Common myeloid progenitor, CD34-positive (primary cell): ENCODE measurements around the gene ATP1B1.

Experiments used
- CTCF ChIA-PET: fragments of 350-600 bp; sonication (Branson Sonifier 250); formaldehyde crosslinking; loops from one replicate; lab custom pipeline; 2021; ENCODE audit warnings: antibody characterized with exemption; lab: Charles Lee
- POLR2A ChIA-PET: fragments of 350-600 bp; sonication (Branson Sonifier 250); formaldehyde crosslinking; loops from one replicate; lab custom pipeline; 2021; ENCODE audit warnings: antibody characterized with exemption; lab: Charles Lee
- DNase-seq, 3 donors: peaks; one replicate each; pipeline versions ENCODE4 v3.0.0 to v3.0.0-alpha.2; 2013
- H3K27ac ChIP-seq, 2 experiments: 1 replicate in 1 of 2; 2 replicates in 1 of 2; pipeline ENCODE4 v1.7.0; 2013; ENCODE audit warnings: inconsistent platforms in 2 of 2, low read length in 2 of 2, mild to moderate bottlenecking in 2 of 2, low read depth in 1 of 2, moderate library complexity in 1 of 2; ENCODE audit not compliant: severe bottlenecking in 2 of 2, insufficient read depth in 1 of 2, poor library complexity in 1 of 2
- H3K27me3 ChIP-seq, 5 experiments: replicated peaks in 2 of 5; 1 replicate in 3 of 5; 2 replicates in 2 of 5; pipeline versions ENCODE4 v1.6.1 to v1.7.0; 2013; ENCODE audit warnings: low read length in 4 of 5, mild to moderate bottlenecking in 2 of 5, moderate library complexity in 2 of 5, inconsistent platforms in 1 of 5; ENCODE audit not compliant: insufficient read depth in 5 of 5, control insufficient read depth in 4 of 5
- H3K36me3 ChIP-seq, 4 experiments: 1 replicate in 2 of 4; 2 replicates in 2 of 4; pipeline versions ENCODE4 v1.6.1 to v1.7.0; 2013; ENCODE audit warnings: low read length in 3 of 4, control low read depth in 1 of 4, mild to moderate bottlenecking in 1 of 4; ENCODE audit not compliant: control insufficient read depth in 4 of 4, insufficient read depth in 4 of 4
- H3K4me1 ChIP-seq, 4 experiments: 1 replicate in 3 of 4; 2 replicates in 1 of 4; pipeline versions ENCODE4 v1.6.1 to v1.7.1; 2013; ENCODE audit warnings: low read length in 3 of 4, mild to moderate bottlenecking in 3 of 4, control low read depth in 1 of 4, inconsistent platforms in 1 of 4, moderate library complexity in 1 of 4; ENCODE audit not compliant: control insufficient read depth in 4 of 4, insufficient read depth in 4 of 4; ENCODE audit errors: control extremely low read depth in 1 of 4
- H3K4me3 ChIP-seq, 7 experiments: 1 replicate in 4 of 7; 2 replicates in 3 of 7; pipeline versions ENCODE4 v1.5.1 to v1.7.0; 2013; ENCODE audit warnings: mild to moderate bottlenecking in 7 of 7, low read length in 6 of 7, moderate library complexity in 6 of 7, inconsistent platforms in 2 of 7, low read depth in 2 of 7, control low read depth in 1 of 7; ENCODE audit not compliant: insufficient read depth in 4 of 7, control insufficient read depth in 1 of 7; ENCODE audit errors: extremely low read depth in 1 of 7
- H3K9me3 ChIP-seq, 5 experiments: 1 replicate in 4 of 5; 2 replicates in 1 of 5; pipeline versions ENCODE4 v1.6.1 to v1.7.1; 2013; ENCODE audit warnings: low read length in 4 of 5, mild to moderate bottlenecking in 2 of 5, inconsistent platforms in 1 of 5, low read depth in 1 of 5, moderate library complexity in 1 of 5; ENCODE audit not compliant: control insufficient read depth in 4 of 5, insufficient read depth in 2 of 5; ENCODE audit errors: control extremely low read depth in 1 of 5
- whole genome bisulfite sequencing: methylation state at CpG from one replicate; pipeline ENCODE4 v1.1.5; 2013; ENCODE audit not compliant: insufficient coverage; 5-methylcytosine and 5-hydroxymethylcytosine counted together

Gene ATP1B1

DNA sequence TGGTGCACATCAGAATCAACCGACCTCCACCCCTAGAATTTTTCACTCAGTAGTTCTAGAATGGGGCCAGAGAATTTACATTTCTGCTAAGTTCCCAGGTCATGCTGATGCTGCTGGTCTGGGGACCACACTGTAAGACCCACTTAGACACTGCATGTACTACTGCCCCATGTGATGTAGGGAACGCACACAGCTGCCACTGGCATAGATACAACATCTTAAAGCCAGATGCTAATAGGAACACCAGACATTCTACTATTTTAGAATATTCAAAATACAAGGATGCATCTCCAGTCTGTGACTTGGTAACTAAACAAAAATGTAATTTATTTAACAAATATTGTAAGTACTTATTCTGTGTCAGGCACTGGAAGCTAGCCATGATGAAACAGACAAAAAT lies 14.1 kb upstream of the ATP1B1 start:
- no peak overlapping the region for H3K27ac ChIP-seq
- CTCF ChIA-PET = interaction anchor here (1.8 kb wide), 1 partner anchor 9 kb away, joined by 5 read pairs; no protein-coding TSS in a partner anchor
- 100% methylated on average over 1 of the region's 2 CpGs for WGBS
- peaks cover 0 to 4% (median 2%) of the 10 kb centered on the region in 4 experiments for H3K4me1 ChIP-seq
- no peaks in the 10 kb centered on the region for H3K36me3 ChIP-seq
- no peaks in the 10 kb centered on the region for H3K9me3 ChIP-seq
- no peak overlapping the region for H3K4me3 ChIP-seq
- POLR2A ChIA-PET = no interaction called here
- no peak for DNase-seq
- H3K27me3 ChIP-seq = no peaks in the 10 kb centered on the region

DNA sequence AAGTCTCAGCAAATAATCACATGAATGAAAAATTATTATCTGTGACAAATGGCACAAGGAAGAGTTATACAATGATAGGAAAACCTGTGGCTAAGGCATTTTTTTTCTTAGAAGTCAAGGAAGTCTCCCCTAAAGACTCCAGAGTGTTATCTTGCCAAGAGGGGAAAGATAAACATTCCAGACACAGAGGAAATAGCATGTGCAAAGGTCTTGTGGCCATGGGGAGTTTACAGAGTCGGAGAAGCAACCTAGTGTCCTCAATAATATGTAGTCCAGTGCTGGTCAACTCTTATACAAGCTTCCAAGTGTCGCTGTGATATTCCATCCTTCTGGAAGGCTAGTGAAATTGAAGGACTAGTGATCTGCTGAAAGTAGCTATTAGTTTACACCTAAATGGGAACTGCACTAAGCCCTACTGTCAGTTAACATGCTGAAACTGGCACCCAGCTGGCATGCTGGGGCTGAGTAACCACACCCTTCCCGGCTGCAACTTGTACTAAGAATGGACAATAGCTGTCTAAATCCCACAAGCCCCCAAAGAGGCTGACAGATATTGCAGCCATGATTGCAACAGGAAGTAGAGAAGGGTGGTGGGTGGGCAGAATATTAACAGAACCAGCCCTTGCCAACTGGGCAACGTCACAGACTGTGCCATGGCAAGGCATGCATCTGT lies 11.5 kb upstream of the ATP1B1 start:
- DNase-seq = no peak
- H3K27me3 ChIP-seq = no peaks in the 10 kb centered on the region
- CTCF ChIA-PET = interaction anchor here (1.2 kb wide), 1 partner anchor 10 kb away, joined by 4 read pairs; no protein-coding TSS in a partner anchor
- no peak overlapping the region for H3K4me3 ChIP-seq
- no peaks in the 10 kb centered on the region for H3K9me3 ChIP-seq
- POLR2A ChIA-PET = no interaction called here
- no peak overlapping the region for H3K27ac ChIP-seq
- no peaks in the 10 kb centered on the region for H3K4me1 ChIP-seq
- 100% methylated on average over 4 of the region's 4 CpGs for WGBS
- H3K36me3 ChIP-seq = no peaks in the 10 kb centered on the region

DNA sequence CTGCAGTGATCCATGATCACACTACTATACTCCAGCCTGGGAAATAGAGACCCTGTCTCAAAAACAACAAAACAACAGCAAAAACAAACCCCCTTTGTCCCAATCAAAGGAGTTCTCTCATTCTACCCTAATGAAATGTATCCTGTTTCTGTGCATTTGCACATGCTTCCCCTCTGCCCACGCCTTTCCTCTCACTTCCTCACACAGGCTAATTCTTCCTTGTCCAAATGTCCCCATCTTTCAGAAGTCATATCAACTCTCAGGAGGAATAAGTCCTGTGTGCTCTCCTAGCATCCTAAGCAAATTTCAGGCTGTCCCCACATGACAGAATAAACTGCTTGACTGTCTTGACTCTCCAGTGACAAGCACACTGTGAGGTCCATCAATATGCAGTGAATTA lies 8.1 kb upstream of the ATP1B1 start:
- H3K27me3 ChIP-seq = no peaks in the 10 kb centered on the region
- ChIA-PET CTCF (no interaction called here), POLR2A (no interaction called here)
- DNase-seq = no peak
- no peaks in the 10 kb centered on the region for H3K36me3 ChIP-seq
- no peaks in the 10 kb centered on the region for H3K9me3 ChIP-seq
- no peak overlapping the region for H3K27ac ChIP-seq
- H3K4me1 ChIP-seq = no peaks in the 10 kb centered on the region
- WGBS = 100% methylated on average over 1 of the region's 1 CpG
- no peak overlapping the region for H3K4me3 ChIP-seq

DNA sequence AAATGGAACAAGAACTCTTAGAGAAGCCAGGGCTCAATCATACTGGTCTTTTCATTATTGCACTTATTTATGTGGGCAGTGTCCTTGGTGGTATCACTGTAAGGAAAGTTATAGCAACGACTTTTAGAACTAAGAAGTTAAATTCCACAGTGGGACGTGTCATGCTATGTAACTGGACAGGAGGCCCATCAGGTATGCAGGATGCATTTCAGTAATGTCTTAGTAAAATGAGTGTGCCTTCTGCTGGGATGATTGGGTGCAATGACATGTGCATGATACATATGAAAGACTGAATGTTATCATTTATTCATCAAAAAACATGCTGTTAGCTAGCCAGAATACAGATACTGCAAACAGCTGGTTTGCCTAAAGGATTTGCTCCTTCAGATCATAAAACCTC lies 6.9 kb upstream of the ATP1B1 start:
- Histone ChIP-seq H3K36me3 (no peaks in the 10 kb centered on the region), H3K27ac (no peak overlapping the region), H3K4me1 (no peaks in the 10 kb centered on the region), H3K9me3 (no peaks in the 10 kb centered on the region), H3K27me3 (no peaks in the 10 kb centered on the region), H3K4me3 (no peak overlapping the region)
- CTCF ChIA-PET = interaction anchor here (0.8 to 1.1 kb wide), 2 partner anchors 10 to 13 kb away, joined by 3 read pairs; no protein-coding TSS in a partner anchor
- POLR2A ChIA-PET = no interaction called here
- WGBS = 100% methylated on average over 2 of the region's 2 CpGs
- no peak for DNase-seq

DNA sequence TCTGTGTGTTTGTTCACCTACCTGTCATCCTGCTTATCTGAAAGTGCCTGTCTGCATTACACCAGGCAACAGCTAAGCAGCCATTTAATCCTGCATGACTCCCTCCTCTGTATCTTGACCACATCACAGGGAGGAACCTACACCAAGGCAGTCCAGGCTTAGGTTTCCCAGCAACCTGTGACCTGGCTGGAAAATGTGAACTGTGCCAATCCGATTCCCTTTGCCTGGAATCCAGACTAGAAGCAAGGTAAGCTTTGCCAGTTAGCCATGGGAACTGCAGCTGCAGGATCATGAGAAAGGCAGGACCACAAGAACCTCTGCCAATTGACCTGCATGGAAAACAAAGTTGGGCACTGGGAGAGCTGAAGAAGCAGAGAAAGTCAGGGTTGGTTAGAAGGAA lies 6.3 kb upstream of the ATP1B1 start:
- 100% methylated on average over 1 of the region's 1 CpG for WGBS
- DNase-seq = no peak
- ChIA-PET CTCF (interaction anchor here (1.0 to 1.6 kb wide), 3 partner anchors 8 to 250 kb away, joined by 3 to 5 read pairs (median 3); no protein-coding TSS in a partner anchor), POLR2A (no interaction called here)
- H3K4me1 ChIP-seq = peaks cover 0 to 4% (median 3%) of the 10 kb centered on the region in 4 experiments
- no peak overlapping the region for H3K27ac ChIP-seq
- H3K36me3 ChIP-seq = no peaks in the 10 kb centered on the region
- H3K4me3 ChIP-seq = no peak overlapping the region
- no peaks in the 10 kb centered on the region for H3K27me3 ChIP-seq
- H3K9me3 ChIP-seq = no peaks in the 10 kb centered on the region

DNA sequence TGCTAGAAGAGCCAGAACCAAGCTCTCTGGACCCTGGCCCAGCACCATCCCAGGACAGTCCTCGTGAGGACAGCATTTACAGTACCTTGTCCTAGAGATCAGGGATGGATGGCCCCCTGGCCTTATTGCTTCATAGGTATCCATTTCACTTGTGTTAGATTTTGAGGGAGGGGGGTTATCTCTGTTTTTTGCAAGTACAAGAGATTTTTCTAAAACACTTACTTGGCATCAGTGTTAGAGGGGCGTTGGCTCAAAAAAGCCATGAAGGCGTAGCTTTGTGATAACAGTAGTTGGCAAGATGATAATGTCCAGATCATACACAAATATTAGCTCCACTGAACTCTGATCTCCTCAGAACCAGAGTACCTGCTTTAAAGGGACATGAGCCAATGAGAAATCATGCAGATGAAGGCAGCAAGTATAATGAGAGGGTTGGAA lies 5.8 kb upstream of the ATP1B1 start:
- no CpG with 5 or more reads among the region's 3 CpGs for WGBS
- ChIA-PET POLR2A (no interaction called here), CTCF (interaction anchor here (1.0 to 1.6 kb wide), 4 partner anchors 8 to 250 kb away, joined by 3 to 5 read pairs (median 4); no protein-coding TSS in a partner anchor)

DNA sequence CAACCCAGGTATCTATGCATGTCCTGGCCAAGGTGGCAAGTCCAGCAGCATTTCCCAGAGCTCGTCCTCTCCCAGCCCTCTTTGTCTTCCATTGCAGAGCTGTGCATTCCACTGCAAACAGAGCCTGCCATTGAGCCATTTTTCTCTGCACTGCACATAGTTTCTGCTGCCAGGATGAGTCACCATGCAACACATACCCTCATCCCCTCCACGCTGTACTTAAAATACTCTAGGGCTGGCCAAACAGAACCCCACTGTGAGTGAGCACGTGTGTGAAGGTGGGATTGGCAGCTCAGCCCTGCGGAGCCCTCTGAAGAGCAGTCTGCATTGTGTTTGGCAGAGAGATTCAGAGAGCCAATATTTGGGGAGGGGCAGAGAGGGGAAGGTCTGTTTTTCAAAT lies 3.9 kb upstream of the ATP1B1 start:
- H3K4me3 ChIP-seq = no peak overlapping the region
- H3K36me3 ChIP-seq = no peaks in the 10 kb centered on the region
- POLR2A ChIA-PET = no interaction called here
- WGBS = 89% methylated on average over 4 of the region's 4 CpGs
- no peak overlapping the region for H3K27ac ChIP-seq
- CTCF ChIA-PET = no interaction called here
- H3K4me1 ChIP-seq = peaks cover 4 to 15% (median 10%) of the 10 kb centered on the region in 4 experiments
- no peaks in the 10 kb centered on the region for H3K27me3 ChIP-seq
- DNase-seq = peak in 1 of 3 donors; percentile 29
- no peaks in the 10 kb centered on the region for H3K9me3 ChIP-seq

More for the DNA sequence above, 5.8 kb upstream of the ATP1B1 start:
- no peak for DNase-seq
- no peaks in the 10 kb centered on the region for H3K36me3 ChIP-seq
- H3K27ac ChIP-seq = no peak overlapping the region
- no peaks in the 10 kb centered on the region for H3K27me3 ChIP-seq
- H3K9me3 ChIP-seq = no peaks in the 10 kb centered on the region
- peaks cover 0 to 8% (median 8%) of the 10 kb centered on the region in 4 experiments for H3K4me1 ChIP-seq
- H3K4me3 ChIP-seq = no peak overlapping the region
